PC-3 (cell line): ENCODE results near the gene TSNAX. TPM values are rescaled to one million over a fixed set of nuclear protein-coding genes. Genes with fewer than 3 reads are reported as not detected.

Experiments
- ATAC-seq: fragments of 200-7000 bp; cut with Tn5 transposase; 2 replicates; pipeline ENCODE4 v1.9.1; 2020; ENCODE audit warnings: mild to moderate bottlenecking, moderate library complexity
- BruUV-seq: library from RNA; stranded (reverse); fragments of 400-500 nt; replicated peaks from 2 replicates; lab custom pipeline; 2021; lab: Mats Ljungman, UMichigan
- CTCF ChIA-PET: fragments of 300-600 bp; sonication (Branson Sonifier 250); formaldehyde crosslinking; loops from one replicate; lab custom pipeline; 2022; ENCODE audit warnings: antibody characterized with exemption; lab: Charles Lee
- POLR2A ChIA-PET: fragments of 300-600 bp; sonication (Branson Sonifier 250); formaldehyde crosslinking; loops from one replicate; lab custom pipeline; 2022; ENCODE audit warnings: antibody characterized with exemption; ENCODE audit not compliant: unreplicated experiment; lab: Charles Lee
- DNase-seq: peaks from one replicate; pipeline ENCODE4 v3.0.0-alpha.2; 2015
- H2AFZ ChIP-seq: fragments of 300-600 bp; sonication (generic); 2 replicates; pipeline ENCODE4 v1.6.0; 2016; ENCODE audit warnings: antibody characterized with exemption, low read length
- H3F3A ChIP-seq: fragments of 300-600 bp; sonication (generic); one replicate; pipeline ENCODE4 v1.6.0; 2017; ENCODE audit warnings: antibody characterized with exemption, low read length, control low read depth, mild to moderate bottlenecking; ENCODE audit not compliant: unreplicated experiment
- H3K27ac ChIP-seq: fragments of 300-600 bp; sonication (generic); 2 replicates; pipeline ENCODE4 v1.5.1; 2016; ENCODE audit warnings: mild to moderate bottlenecking, low read length
- H3K27me3 ChIP-seq: fragments of 300-600 bp; sonication (generic); 2 replicates; pipeline ENCODE4 v1.6.1; 2016; ENCODE audit warnings: low read length, mixed read lengths
- H3K36me3 ChIP-seq: fragments of 300-600 bp; sonication (generic); 2 replicates; pipeline ENCODE4 v1.6.1; 2016; ENCODE audit warnings: low read depth, mixed run types, low read length, mixed read lengths
- H3K4me1 ChIP-seq: fragments of 300-600 bp; sonication (generic); 2 replicates; pipeline ENCODE4 v1.5.1; 2016; ENCODE audit warnings: low read length; ENCODE audit not compliant: insufficient read depth
- H3K4me2 ChIP-seq: fragments of 300-600 bp; sonication (generic); 2 replicates; pipeline ENCODE4 v1.6.0; 2016; ENCODE audit warnings: low read length
- H3K4me3 ChIP-seq: fragments of 300-600 bp; sonication (generic); 2 replicates; pipeline ENCODE4 v1.5.1; 2016; ENCODE audit warnings: mild to moderate bottlenecking, low read length, mixed read lengths
- H3K79me2 ChIP-seq: fragments of 300-600 bp; sonication (generic); 2 replicates; pipeline ENCODE4 v1.6.1; 2017; ENCODE audit warnings: low read length, mixed read lengths
- H3K9ac ChIP-seq: fragments of 300-600 bp; sonication (generic); 2 replicates; pipeline ENCODE4 v1.6.0; 2016; ENCODE audit warnings: mild to moderate bottlenecking, low read length
- H3K9me2 ChIP-seq: fragments of 300-600 bp; sonication (generic); replicated peaks from 2 replicates; pipeline ENCODE4 v1.6.1; 2016; ENCODE audit warnings: mixed run types, low read length, mixed read lengths
- H3K9me3 ChIP-seq: fragments of 300-600 bp; sonication (generic); 2 replicates; pipeline ENCODE4 v1.6.1; 2016; ENCODE audit warnings: low read length, mixed read lengths
- H4K20me1 ChIP-seq: fragments of 300-600 bp; sonication (generic); 2 replicates; pipeline ENCODE4 v1.6.1; 2016; ENCODE audit warnings: low read length, mixed read lengths
- CTCF ChIP-seq: fragments of 300-600 bp; sonication (generic); conservative IDR thresholded peaks from 2 replicates; pipeline ENCODE4 v1.5.1; 2017; ENCODE audit warnings: antibody characterized with exemption, low read depth, mild to moderate bottlenecking, low read length
- EZH2 ChIP-seq: fragments of 300-600 bp; sonication (generic); IDR thresholded peaks from one replicate; pipeline ENCODE4 v1.6.1; 2017; ENCODE audit warnings: antibody characterized with exemption, mild to moderate bottlenecking, low read length; ENCODE audit not compliant: unreplicated experiment
- EZH2phosphoT487 ChIP-seq: fragments of 300-600 bp; sonication (generic); IDR thresholded peaks from 2 replicates; pipeline ENCODE4 v1.6.1; 2018; ENCODE audit warnings: mild to moderate bottlenecking, antibody characterized with exemption, low read length, borderline replicate concordance
- intact Hi-C: fragments of 100-400 bp; cut with micrococcal nuclease; formaldehyde crosslinking; loops from 2 replicates; pipeline ENCODE4 v1.9.0; 2023
- total RNA-seq: library from RNA; depleted of rRNA; stranded (reverse); fragments of >200 nt; gene quantifications from 2 replicates; pipeline ENCODE4 v1.2.3, GENCODE V29; 2014

TSNAX gene
- total RNA-seq, 1 experiment from 2014 or later: 33.1 TPM

- Histone ChIP-seq H3F3A (no peaks in the 10 kb centered on the region), H3K9ac (no peak overlapping the region), H3K4me1 (no peaks in the 10 kb centered on the region; the same call in 1 of the 2 replicates), H3K27ac (no peak overlapping the region), H3K27me3 (no peaks in the 10 kb centered on the region), H3K9me3 (no peaks in the 10 kb centered on the region), H4K20me1 (peaks cover 5% of the 10 kb centered on the region; the same call in 1 of the 2 replicates), H3K4me2 (no peak overlapping the region), H2AFZ (no peak overlapping the region), H3K36me3 (0 out of 2 replicates have a peak, but pooled peaks cover 7% of the 10 kb centered on the region), H3K4me3 (no peak overlapping the region), H3K9me2 (no peaks in the 10 kb centered on the region), H3K79me2 (no peaks in the 10 kb centered on the region; the same call in 1 of the 2 replicates)
- ATAC-seq: no peak
- TF ChIP-seq EZH2 (no peak), EZH2phosphoT487 (no peak), CTCF (no peak)
- ChIA-PET POLR2A (no interaction called here), CTCF (no interaction called here)
- intact Hi-C loops: no loop called here
- no peak for DNase-seq
- BruUV-seq: no TSS peak
These were observed 24.9 kb downstream of the TSNAX start for GRCh38 chr1:231553320-231553719.

- intact Hi-C loops: no loop called here
- ChIA-PET CTCF (no interaction called here), POLR2A (no interaction called here)
- ATAC-seq (no peak), DNase-seq (no peak)
- Histone ChIP-seq H3K79me2 (no peaks in the 10 kb centered on the region; the same call in 1 of the 2 replicates), H3K4me2 (no peak overlapping the region), H3K4me3 (no peak overlapping the region), H3K9ac (no peak overlapping the region), H3F3A (no peaks in the 10 kb centered on the region), H3K36me3 (0 out of 2 replicates have a peak, but pooled peaks cover 7% of the 10 kb centered on the region), H3K9me2 (no peaks in the 10 kb centered on the region), H3K9me3 (no peaks in the 10 kb centered on the region), H4K20me1 (peaks cover 2% of the 10 kb centered on the region; the same call in 1 of the 2 replicates), H2AFZ (no peak overlapping the region), H3K27ac (no peak overlapping the region), H3K27me3 (no peaks in the 10 kb centered on the region), H3K4me1 (no peaks in the 10 kb centered on the region; the same call in 1 of the 2 replicates)
- BruUV-seq: no TSS peak
- TF ChIP-seq EZH2phosphoT487: no peak
- TF ChIP-seq EZH2: no peak
- TF ChIP-seq CTCF: no peak
These were observed 26.5 kb downstream of the TSNAX start for GRCh38 chr1:231554969-231555368.

- no peaks in the 10 kb centered on the region; the same call in 1 of the 2 replicates for H3K4me1 ChIP-seq
- peaks cover 11% of the 10 kb centered on the region; the same call in 1 of the 2 replicates for H3K36me3 ChIP-seq
- DNase-seq: no peak
- no peaks in the 10 kb centered on the region for H3F3A ChIP-seq
- no peak overlapping the region for H3K4me2 ChIP-seq
- H3K9me3 ChIP-seq: no peaks in the 10 kb centered on the region
- POLR2A ChIA-PET: no interaction called here
- no peaks in the 10 kb centered on the region for H3K9me2 ChIP-seq
- no peak overlapping the region for H3K9ac ChIP-seq
- no peaks in the 10 kb centered on the region; the same call in 1 of the 2 replicates for H3K79me2 ChIP-seq
- no peaks in the 10 kb centered on the region for H3K27me3 ChIP-seq
- TF ChIP-seq CTCF (no peak), EZH2 (no peak), EZH2phosphoT487 (no peak)
- H3K4me3 ChIP-seq: no peak overlapping the region
- CTCF ChIA-PET: no interaction called here
- H4K20me1 ChIP-seq: no peaks in the 10 kb centered on the region
- ATAC-seq: no peak
- intact Hi-C loops: no loop called here
- H3K27ac ChIP-seq: no peak overlapping the region
- BruUV-seq: no TSS peak
- H2AFZ ChIP-seq: no peak overlapping the region
These were observed 28.9 kb downstream of the TSNAX start for GRCh38 chr1:231557411-231557810.
